Measurements from ENCODE around the gene CFAP100.

DNA sequence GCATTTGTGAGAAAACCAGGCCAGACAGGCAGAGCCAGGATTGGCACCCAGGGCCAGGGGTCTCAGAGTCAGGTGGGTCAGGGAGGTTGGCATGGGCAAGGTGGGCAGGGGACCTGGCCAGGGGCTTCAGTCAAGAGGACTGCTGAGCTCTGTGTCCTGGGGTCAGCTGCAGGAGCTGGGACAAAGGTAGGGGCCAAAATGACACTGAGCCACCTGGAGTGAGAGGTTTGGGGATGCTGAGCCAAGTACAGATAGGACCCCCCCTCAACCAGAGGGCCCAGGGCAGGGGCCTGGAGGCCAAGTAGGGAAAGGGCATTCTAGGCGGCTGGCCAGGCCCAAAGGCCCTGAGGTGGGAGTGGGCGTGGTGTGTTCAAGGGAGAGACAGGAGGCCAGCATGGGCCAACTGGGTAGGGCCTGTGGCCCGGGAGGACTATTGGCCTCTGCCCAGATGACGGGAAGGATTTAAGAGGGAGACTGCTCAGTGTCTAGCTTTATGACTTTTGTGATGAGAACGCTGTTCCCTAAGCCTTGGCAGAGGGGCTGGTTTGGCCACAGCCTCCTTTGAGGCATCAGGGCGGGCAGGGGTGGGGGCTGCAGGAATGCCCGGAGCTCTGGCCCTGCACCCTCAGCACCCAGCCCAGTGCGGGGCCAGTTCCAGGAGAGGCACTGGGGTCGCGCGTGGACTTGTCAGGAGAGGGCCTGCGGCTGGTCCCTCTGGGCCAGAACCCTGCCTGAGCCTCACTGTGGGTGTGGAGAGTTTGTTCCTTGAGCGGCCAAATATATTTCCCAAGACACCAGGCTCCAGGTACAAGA is 3.1 kb downstream of the CFAP100 start:
- no peak for TF ChIP-seq EZH2 (IDR thresholded peaks at IDR 0.05)
- TF ChIP-seq, protein P1, sequence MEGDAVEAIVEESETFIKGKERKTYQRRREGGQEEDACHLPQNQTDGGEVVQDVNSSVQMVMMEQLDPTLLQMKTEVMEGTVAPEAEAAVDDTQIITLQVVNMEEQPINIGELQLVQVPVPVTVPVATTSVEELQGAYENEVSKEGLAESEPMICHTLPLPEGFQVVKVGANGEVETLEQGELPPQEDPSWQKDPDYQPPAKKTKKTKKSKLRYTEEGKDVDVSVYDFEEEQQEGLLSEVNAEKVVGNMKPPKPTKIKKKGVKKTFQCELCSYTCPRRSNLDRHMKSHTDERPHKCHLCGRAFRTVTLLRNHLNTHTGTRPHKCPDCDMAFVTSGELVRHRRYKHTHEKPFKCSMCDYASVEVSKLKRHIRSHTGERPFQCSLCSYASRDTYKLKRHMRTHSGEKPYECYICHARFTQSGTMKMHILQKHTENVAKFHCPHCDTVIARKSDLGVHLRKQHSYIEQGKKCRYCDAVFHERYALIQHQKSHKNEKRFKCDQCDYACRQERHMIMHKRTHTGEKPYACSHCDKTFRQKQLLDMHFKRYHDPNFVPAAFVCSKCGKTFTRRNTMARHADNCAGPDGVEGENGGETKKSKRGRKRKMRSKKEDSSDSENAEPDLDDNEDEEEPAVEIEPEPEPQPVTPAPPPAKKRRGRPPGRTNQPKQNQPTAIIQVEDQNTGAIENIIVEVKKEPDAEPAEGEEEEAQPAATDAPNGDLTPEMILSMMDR (IDR thresholded peaks at IDR 0.05), result no peak
- TF ChIP-seq EZH2phosphoT487 (IDR thresholded peaks at IDR 0.05), result no peak

Measured in neural progenitor cell (in vitro differentiated cells).